Right renal cortex interstitium (tissue), 3 donors: ENCODE data around the gene AGPAT3. TPM values are rescaled to one million over a fixed set of nuclear protein-coding genes. Genes with fewer than 3 reads are reported as not detected.
"Not testable (repeated sequence)": the region's sequence is repeated elsewhere in the genome, so short reads cannot be mapped to it uniquely, and the experiment has no call there.

ENCODE experiments used
- DNase-seq, 3 donors: peaks; one replicate each; pipeline ENCODE4 v3.0.0-alpha.2; 2013; ENCODE audit warnings: low read depth in 3 of 3, low spot score in 2 of 3
- polyA plus RNA-seq, 3 donors: library from polyadenylated mRNA; unstranded; fragments of 120-200 nt; gene quantifications; one replicate each; pipeline ENCODE4 v1.2.1, GENCODE V29; 2013; ENCODE audit not compliant: insufficient read length in 3 of 3

AGPAT3 gene
- 10 to 100 TPM; 45.5 to 61.4 (median 52.8) TPM for polyA plus RNA-seq

GRCh38 chr21:43864962-43865539 is at the start of gene AGPAT3:
TSS of gene AGPAT3 (plus strand) at chr21:43865223. CDS start at chr21:43959682, 94,459 bp downstream.
- no peak for DNase-seq

- no peak for DNase-seq
Observed at GRCh38 chr21:43815991-43816390, 49.0 kb upstream of the AGPAT3 start.

GRCh38 chr21:43816611-43817071 is 48.4 kb upstream of the AGPAT3 start:
- DNase-seq = no peak

GRCh38 chr21:43817157-43818086 is 47.6 kb upstream of the AGPAT3 start:
- no peak for DNase-seq

GRCh38 chr21:43818685-43819084 is 46.3 kb upstream of the AGPAT3 start:
- no peak for DNase-seq

- DNase-seq = no peak
Observed at GRCh38 chr21:43819511-43820405, 45.3 kb upstream of the AGPAT3 start.

- DNase-seq = no peak
Observed at GRCh38 chr21:43820466-43820865, 44.6 kb upstream of the AGPAT3 start.

GRCh38 chr21:43822166-43822565 is 42.9 kb upstream of the AGPAT3 start:
- DNase-seq = not testable (repeated sequence)

GRCh38 chr21:43822741-43823140 is 42.3 kb upstream of the AGPAT3 start:
- DNase-seq = not testable (repeated sequence)

- no peak for DNase-seq
Observed at GRCh38 chr21:43824333-43825241, 40.4 kb upstream of the AGPAT3 start.

GRCh38 chr21:43825242-43825935 is 39.6 kb upstream of the AGPAT3 start:
- DNase-seq = no peak

- peak in 1 of 3 donors; percentile 52 for DNase-seq
Observed at GRCh38 chr21:43825936-43826622, 38.9 kb upstream of the AGPAT3 start.

GRCh38 chr21:43826623-43826974 is 38.4 kb upstream of the AGPAT3 start:
- no peak for DNase-seq

GRCh38 chr21:43827015-43827611 is 37.9 kb upstream of the AGPAT3 start:
- DNase-seq = no peak

- no peak for DNase-seq
Observed at GRCh38 chr21:43829161-43829560, 35.9 kb upstream of the AGPAT3 start.

- DNase-seq = no peak
Observed at GRCh38 chr21:43829575-43830119, 35.4 kb upstream of the AGPAT3 start.

- no peak for DNase-seq
Observed at GRCh38 chr21:43832158-43832550, 32.9 kb upstream of the AGPAT3 start.

GRCh38 chr21:43832648-43833047 is 32.4 kb upstream of the AGPAT3 start:
- no peak for DNase-seq
